GM23248 (cell line): ENCODE measurements around the gene PI4KA. TPM values are rescaled to one million over a fixed set of nuclear protein-coding genes. Genes with fewer than 3 reads are reported as not detected.
A peak's percentile ranks its signal among the peaks of the same experiment; 100 is the strongest.
"Not testable (repeated sequence)": the region's sequence is repeated elsewhere in the genome, so short reads cannot be mapped to it uniquely, and the experiment has no call there.

Source experiments
- DNase-seq: peaks from one replicate; pipeline ENCODE4 v3.0.0-alpha.2; 2015
- H2AFZ ChIP-seq: fragments of 200-600 bp; sonication (generic); 2 replicates; pipeline ENCODE4 v1.6.1; 2016; ENCODE audit warnings: antibody characterized with exemption
- H3F3A ChIP-seq: fragments of 200-600 bp; sonication (generic); 2 replicates; pipeline ENCODE4 v1.6.1; 2016; ENCODE audit warnings: mild to moderate bottlenecking, antibody characterized with exemption, mixed run types; ENCODE audit not compliant: insufficient read depth
- H3K27ac ChIP-seq: fragments of 200-600 bp; sonication (generic); 2 replicates; pipeline ENCODE4 v1.5.1; 2016; ENCODE audit warnings: mild to moderate bottlenecking
- H3K27me3 ChIP-seq: fragments of 200-600 bp; sonication (generic); replicated peaks from 2 replicates; pipeline ENCODE4 v1.6.1; 2016; ENCODE audit warnings: mild to moderate bottlenecking; ENCODE audit not compliant: insufficient read depth
- H3K36me3 ChIP-seq: fragments of 200-600 bp; sonication (generic); 2 replicates; pipeline ENCODE4 v1.6.1; 2016; ENCODE audit warnings: low read depth, mild to moderate bottlenecking
- H3K4me1 ChIP-seq: fragments of 200-600 bp; sonication (generic); 2 replicates; pipeline ENCODE4 v1.6.1; 2016; ENCODE audit warnings: mild to moderate bottlenecking; ENCODE audit not compliant: insufficient read depth
- H3K4me2 ChIP-seq: fragments of 200-600 bp; sonication (generic); one replicate; pipeline ENCODE4 v1.6.1; 2016; ENCODE audit warnings: mild to moderate bottlenecking; ENCODE audit not compliant: unreplicated experiment
- H3K4me3 ChIP-seq: fragments of 200-600 bp; sonication (generic); 2 replicates; pipeline ENCODE4 v1.5.1; 2016; ENCODE audit warnings: mild to moderate bottlenecking
- H3K79me2 ChIP-seq: fragments of 200-600 bp; sonication (generic); 2 replicates; pipeline ENCODE4 v1.6.1; 2016; ENCODE audit warnings: mild to moderate bottlenecking; ENCODE audit not compliant: insufficient read depth
- H3K9ac ChIP-seq: fragments of 200-600 bp; sonication (generic); 2 replicates; pipeline ENCODE4 v1.6.1; 2016; ENCODE audit warnings: mild to moderate bottlenecking
- H3K9me2 ChIP-seq: fragments of 200-600 bp; sonication (generic); 2 replicates; pipeline ENCODE4 v1.6.1; 2016; ENCODE audit warnings: mixed run types, mild to moderate bottlenecking, moderate library complexity; ENCODE audit not compliant: insufficient read depth
- H3K9me3 ChIP-seq: fragments of 200-600 bp; sonication (generic); one replicate; pipeline ENCODE4 v1.6.1; 2017; ENCODE audit warnings: low read depth
- H4K20me1 ChIP-seq: fragments of 200-600 bp; sonication (generic); 2 replicates; pipeline ENCODE4 v1.6.0; 2016; ENCODE audit not compliant: insufficient read depth
- EZH2 ChIP-seq: fragments of 200-600 bp; sonication (generic); IDR thresholded peaks from 2 replicates; pipeline ENCODE4 v1.6.1; 2018; ENCODE audit warnings: antibody characterized with exemption, mild to moderate bottlenecking; ENCODE audit not compliant: insufficient read depth, poor library complexity, severe bottlenecking
- EZH2phosphoT487 ChIP-seq: fragments of 200-600 bp; sonication (generic); IDR thresholded peaks from 2 replicates; pipeline ENCODE4 v1.6.1; 2018; ENCODE audit warnings: antibody characterized with exemption, moderate library complexity, mild to moderate bottlenecking, low read depth; ENCODE audit not compliant: insufficient read depth
- WGBS, 2 experiments: methylation state at CpG; one replicate each; pipeline ENCODE4 v1.1.6; 2015 to 2017; ENCODE audit warnings: low lambda C conversion rate in 2 of 2, low coverage in 1 of 2; ENCODE audit errors: missing lambda C conversion rate in 2 of 2; 5-methylcytosine and 5-hydroxymethylcytosine counted together
- in situ Hi-C: fragments of 300-500 bp; cut with MboI; formaldehyde crosslinking; loops from 2 replicates; pipeline ENCODE4 v1.15.0; 2020
- polyA plus RNA-seq: library from polyadenylated mRNA; unstranded; fragments of >200 nt; fragmentation: Nextera tagmentation; extraction: Ambion mirVana; gene quantifications from 2 replicates; pipeline ENCODE4 v1.2.1, GENCODE V29; 2016
- total RNA-seq: library from RNA; depleted of rRNA; stranded (reverse); fragments of >200 nt; shearing (Covaris generic); gene quantifications from 2 replicates; pipeline ENCODE4 v1.2.3, GENCODE V29; 2014

Gene PI4KA
- total and polyA plus RNA-seq, 2 experiments from 2014 or later = 31.1 to 34.5 TPM

DNA sequence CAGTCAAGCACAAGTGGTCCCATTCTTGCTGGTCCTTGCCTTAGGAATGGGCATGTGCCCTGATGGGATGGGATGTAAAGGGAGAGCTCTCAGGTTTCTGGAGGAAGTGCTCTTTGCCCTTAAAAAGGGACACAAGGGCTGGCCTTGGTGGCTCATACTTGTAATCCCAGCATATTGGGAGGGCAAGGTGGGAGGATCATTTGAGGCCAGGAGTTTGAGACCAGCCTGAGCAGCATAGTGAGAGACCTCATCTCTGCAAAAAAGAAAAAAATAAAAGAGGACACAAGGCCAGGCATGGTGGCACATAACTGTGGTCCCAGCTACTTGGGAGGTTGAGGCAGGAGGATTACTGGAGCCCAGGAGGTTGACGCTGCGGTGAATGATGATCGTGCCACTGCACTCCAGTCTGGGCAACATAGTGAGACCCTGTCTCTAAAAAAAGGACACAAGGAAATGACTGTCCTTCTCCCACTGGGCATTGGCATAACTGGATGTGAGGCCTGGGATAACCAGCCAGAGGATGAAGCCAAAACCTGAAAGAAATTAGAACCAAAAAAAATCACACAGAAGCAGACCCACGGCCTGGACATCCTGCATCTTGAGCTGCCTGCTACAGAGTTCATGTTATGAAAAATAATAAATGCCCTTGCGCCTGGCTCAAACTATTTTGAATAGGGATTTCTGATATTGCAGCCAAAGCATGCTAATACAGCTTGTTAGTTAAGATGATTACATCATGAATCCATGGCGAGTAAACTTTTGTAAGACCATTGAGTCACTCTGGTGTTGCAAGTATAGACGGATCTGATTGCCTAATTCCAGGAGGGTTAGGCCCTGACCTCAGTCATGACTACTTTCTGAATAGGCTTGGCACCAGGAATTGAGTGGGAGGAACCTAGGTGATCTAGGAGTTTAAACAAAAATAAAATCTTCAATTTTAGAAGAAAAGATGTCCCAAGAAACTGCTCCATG is 45.7 kb upstream of the PI4KA start:
- DNase-seq = peak; percentile 99
- H3K36me3 ChIP-seq = no peaks in the 10 kb centered on the region
- no peaks in the 10 kb centered on the region for H3K79me2 ChIP-seq
- H3F3A ChIP-seq = peaks cover 25% of the 10 kb centered on the region
- no peaks in the 10 kb centered on the region for H4K20me1 ChIP-seq
- peak overlapping the region; percentile 10 for H3K4me2 ChIP-seq
- peak overlapping the region; percentile 54 for H3K9ac ChIP-seq
- TF ChIP-seq EZH2 (no peak), EZH2phosphoT487 (no peak)
- peaks cover 24% of the 10 kb centered on the region for H3K4me1 ChIP-seq
- no peaks in the 10 kb centered on the region for H3K9me2 ChIP-seq
- in situ Hi-C loops = no loop called here
- H3K27me3 ChIP-seq = no peaks in the 10 kb centered on the region
- no peaks in the 10 kb centered on the region for H3K9me3 ChIP-seq
- H3K27ac ChIP-seq = peak overlapping the region; percentile 87
- H2AFZ ChIP-seq = peak overlapping the region; percentile 44
- peak overlapping the region; percentile 39 for H3K4me3 ChIP-seq
- WGBS, 2 experiments = 40 to 43% methylated on average over 7 of the region's 7 CpGs

DNA sequence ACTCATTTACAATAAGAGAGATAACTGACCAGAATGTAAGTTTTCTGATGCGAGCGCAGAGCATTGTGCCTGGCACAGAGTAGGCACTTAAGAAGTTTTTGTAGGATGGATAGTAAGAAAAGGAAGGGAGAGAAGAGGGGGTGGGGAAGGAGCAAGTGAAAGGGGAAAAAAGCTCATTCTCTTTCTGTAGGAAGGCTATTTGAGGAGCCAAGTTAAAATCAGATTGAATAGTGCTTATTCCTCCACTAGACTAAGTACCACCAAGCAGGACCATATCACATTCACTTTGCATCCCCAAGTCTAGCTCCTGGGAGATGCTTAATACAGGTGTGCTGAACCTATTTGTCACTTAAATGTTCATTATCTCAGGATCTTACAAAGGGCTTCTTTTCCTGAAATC is 44.5 kb upstream of the PI4KA start:
- no peaks in the 10 kb centered on the region for H3K27me3 ChIP-seq
- in situ Hi-C loops = no loop called here
- H4K20me1 ChIP-seq = no peaks in the 10 kb centered on the region
- H3K9ac ChIP-seq = no peak overlapping the region
- H3K27ac ChIP-seq = no peak overlapping the region
- TF ChIP-seq EZH2phosphoT487 (no peak), EZH2 (no peak)
- no peak overlapping the region for H3K4me2 ChIP-seq
- no peaks in the 10 kb centered on the region for H3K9me2 ChIP-seq
- H3K4me3 ChIP-seq = no peak overlapping the region
- H3F3A ChIP-seq = peaks cover 25% of the 10 kb centered on the region
- 94 to 98% methylated on average over 2 of the region's 2 CpGs for WGBS, 2 experiments
- H3K79me2 ChIP-seq = no peaks in the 10 kb centered on the region
- H3K4me1 ChIP-seq = peaks cover 24% of the 10 kb centered on the region
- H2AFZ ChIP-seq = no peak overlapping the region
- no peaks in the 10 kb centered on the region for H3K36me3 ChIP-seq
- no peak for DNase-seq
- no peaks in the 10 kb centered on the region for H3K9me3 ChIP-seq

DNA sequence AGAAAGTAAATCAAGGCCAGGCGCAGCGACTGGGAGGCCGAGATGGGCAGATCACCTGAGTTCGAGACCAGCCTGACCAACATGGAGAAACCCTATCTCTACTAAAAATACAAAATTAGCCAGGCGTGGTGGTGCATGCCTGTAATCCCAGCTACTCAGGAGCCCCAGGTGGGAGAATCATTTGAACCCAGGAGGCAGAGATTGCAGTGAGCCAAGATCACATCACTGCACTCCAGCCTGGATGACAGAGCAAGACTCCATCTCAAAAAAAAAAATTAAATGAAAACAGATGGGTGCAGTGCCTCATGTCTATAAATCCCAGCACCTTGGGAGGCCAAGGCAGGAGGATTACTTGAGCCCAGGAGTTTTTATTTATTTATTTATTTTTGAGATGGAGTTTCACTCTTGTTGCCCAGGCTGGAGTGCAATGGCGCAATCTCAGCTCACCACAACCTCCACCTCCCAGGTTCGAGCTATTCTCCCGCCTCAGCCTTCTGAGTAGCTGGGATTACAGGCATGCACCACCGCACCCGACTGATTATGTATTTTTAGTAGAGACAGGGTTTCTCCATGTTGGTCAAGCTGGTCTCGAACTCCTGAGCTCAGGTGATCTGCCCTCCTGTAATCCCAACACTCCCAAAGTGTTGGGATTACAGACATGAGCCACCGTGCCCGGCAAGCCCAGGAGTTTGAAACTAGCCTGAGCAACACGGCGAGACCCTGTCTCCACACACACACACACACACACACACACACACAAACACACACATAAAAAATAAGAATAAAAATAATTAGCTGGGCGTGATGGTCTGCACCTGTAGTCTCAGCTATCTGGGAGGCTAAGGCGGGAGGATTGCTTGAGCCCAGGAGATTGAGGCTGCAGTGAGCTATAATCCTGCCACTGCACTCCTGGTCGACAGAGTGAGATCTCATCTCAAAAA is 42.8 kb upstream of the PI4KA start:
- H3K36me3 ChIP-seq, H2AFZ ChIP-seq, H3K27ac ChIP-seq, H3K4me3 ChIP-seq, H3K4me2 ChIP-seq, H4K20me1 ChIP-seq, H3K9me2 ChIP-seq, H3K27me3 ChIP-seq, in situ Hi-C loops, H3K9me3 ChIP-seq, H3K79me2 ChIP-seq, DNase-seq, H3K9ac ChIP-seq: not testable (repeated sequence)
- Histone ChIP-seq H3F3A (peaks cover 23% of the 10 kb centered on the region), H3K4me1 (peaks cover 24% of the 10 kb centered on the region)
- WGBS, 2 experiments = 97% methylated on average over 18 of the region's 18 CpGs

DNA sequence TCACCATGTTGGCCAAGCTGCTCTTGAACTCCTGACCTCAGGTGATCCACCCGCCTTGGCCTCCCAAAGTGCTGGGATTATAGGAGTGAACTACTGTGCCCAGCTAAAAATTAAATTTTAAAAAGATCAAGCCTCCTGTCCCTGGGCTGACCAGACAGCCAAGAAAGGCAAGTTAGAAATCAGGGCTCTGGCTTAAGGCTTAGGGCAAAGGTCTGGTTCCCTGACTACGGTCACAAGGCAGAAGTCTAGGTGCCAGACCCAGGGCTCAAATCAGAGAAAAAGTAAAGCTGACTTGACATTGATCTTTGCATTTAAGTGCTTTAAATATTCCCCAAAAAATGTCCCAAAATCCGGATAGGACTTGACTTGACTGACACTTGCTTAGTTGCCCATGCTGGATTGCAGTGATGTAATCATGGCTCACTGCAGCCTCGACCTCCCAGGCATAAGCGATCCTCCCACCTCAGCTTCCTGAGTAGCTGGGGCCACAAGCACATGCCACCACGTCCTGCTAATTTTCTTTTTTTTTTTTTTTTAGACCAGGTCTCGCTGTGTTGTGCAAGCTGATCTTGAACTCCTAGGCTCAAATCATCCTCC is 41.3 kb upstream of the PI4KA start:
- Histone ChIP-seq H3K4me2 (no peak overlapping the region), H4K20me1 (no peaks in the 10 kb centered on the region), H3K9ac (no peak overlapping the region), H3K9me3 (no peaks in the 10 kb centered on the region), H3K4me1 (peaks cover 9% of the 10 kb centered on the region), H3K4me3 (no peak overlapping the region), H3K9me2 (no peaks in the 10 kb centered on the region), H3K36me3 (no peaks in the 10 kb centered on the region), H3K27ac (no peak overlapping the region), H3F3A (peaks cover 9% of the 10 kb centered on the region), H3K79me2 (no peaks in the 10 kb centered on the region), H2AFZ (no peak overlapping the region), H3K27me3 (no peaks in the 10 kb centered on the region)
- 67 to 68% methylated on average over 7 of the region's 7 CpGs for WGBS, 2 experiments
- TF ChIP-seq EZH2phosphoT487 = no peak
- TF ChIP-seq EZH2 = no peak
- in situ Hi-C loops = no loop called here
- no peak for DNase-seq

- H3K4me2 ChIP-seq, in situ Hi-C loops, H3K4me3 ChIP-seq, H4K20me1 ChIP-seq, H3K4me1 ChIP-seq, H3K27me3 ChIP-seq, DNase-seq, H3K9me3 ChIP-seq, H3K9me2 ChIP-seq, H3K36me3 ChIP-seq, H3K27ac ChIP-seq, H3F3A ChIP-seq, H3K9ac ChIP-seq, H2AFZ ChIP-seq, H3K79me2 ChIP-seq: not testable (repeated sequence)
- 93 to 95% methylated on average over 6 to 7 of the region's 7 CpGs for WGBS, 2 experiments
These were observed 39.1 kb upstream of the PI4KA start for GRCh38 chr22:20897737-20898136.
